Esophagus squamous epithelium (tissue), 4 donors: Measurements from ENCODE around the gene TMEM127.

Source experiments
- CTCF ChIP-seq, 6 experiments: fragments of 450-650 bp in 4 of 6; fragments of 200-600 bp in 2 of 6; sonication (generic) in 2 of 6; IDR thresholded peaks; one replicate each; pipeline ENCODE4 v1.5.1; 2016 to 2019; ENCODE audit warnings: antibody characterized with exemption in 6 of 6, mild to moderate bottlenecking in 4 of 6, moderate library complexity in 4 of 6
- POLR2A ChIP-seq, 4 donors: fragments of 450-650 bp; IDR thresholded peaks; one replicate each; pipeline ENCODE4 v1.6.1; 2017; ENCODE audit warnings: antibody characterized with exemption in 4 of 4, mild to moderate bottlenecking in 4 of 4, moderate library complexity in 3 of 4

GRCh38 chr2:96287273-96287856 lies 21.6 kb upstream of the TMEM127 start:
- TF ChIP-seq CTCF (IDR thresholded peaks at IDR 0.05) (no peak), POLR2A (IDR thresholded peaks at IDR 0.05) (no peak)
